ENCODE results near the gene SMURF1.

Gene SMURF1

DNA sequence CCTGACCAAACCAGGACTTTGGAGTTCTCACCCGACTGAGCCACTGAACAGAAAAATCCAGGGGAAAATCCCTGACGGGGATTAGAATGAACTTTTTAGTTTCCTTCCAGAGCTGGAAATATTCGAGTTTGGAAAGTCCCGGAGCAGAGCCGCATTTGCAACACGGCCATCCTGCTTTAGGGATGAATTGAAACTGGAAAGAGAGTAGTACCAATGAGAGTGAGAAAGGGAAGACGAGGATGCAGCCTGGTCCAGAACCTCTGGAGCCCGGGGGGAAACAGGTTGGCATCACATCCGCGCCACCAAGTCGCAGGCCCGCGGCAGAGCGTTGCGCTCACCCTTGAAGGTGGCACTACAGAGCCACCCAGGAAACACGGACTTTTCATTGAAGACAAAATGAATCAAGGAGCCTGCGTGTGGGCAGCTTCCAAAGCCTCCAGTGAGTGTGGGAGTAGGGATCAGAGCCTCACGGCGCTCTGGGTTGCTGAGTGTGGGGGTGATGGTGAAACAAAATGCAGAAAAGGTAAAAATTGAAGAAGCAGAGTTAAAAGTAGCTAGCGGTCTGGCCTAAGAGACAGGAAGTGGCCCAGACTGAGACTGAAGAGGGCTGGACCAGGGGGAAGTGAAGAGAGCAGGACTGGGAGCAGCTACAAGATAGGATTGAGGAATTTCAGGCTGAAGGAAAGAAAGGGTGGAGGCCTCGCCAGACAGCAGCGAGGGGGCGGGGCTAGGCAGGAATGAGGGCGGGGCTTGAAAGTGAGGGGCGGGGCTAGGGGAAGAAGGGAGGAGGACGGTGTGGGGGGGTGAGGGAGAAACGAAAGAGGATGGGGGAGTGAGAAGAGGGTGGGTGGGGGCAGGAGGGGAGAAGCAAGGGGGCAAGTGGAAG lies 1.8 kb downstream of the SMURF1 start:
- DNase-seq: peak; percentile 52

DNA sequence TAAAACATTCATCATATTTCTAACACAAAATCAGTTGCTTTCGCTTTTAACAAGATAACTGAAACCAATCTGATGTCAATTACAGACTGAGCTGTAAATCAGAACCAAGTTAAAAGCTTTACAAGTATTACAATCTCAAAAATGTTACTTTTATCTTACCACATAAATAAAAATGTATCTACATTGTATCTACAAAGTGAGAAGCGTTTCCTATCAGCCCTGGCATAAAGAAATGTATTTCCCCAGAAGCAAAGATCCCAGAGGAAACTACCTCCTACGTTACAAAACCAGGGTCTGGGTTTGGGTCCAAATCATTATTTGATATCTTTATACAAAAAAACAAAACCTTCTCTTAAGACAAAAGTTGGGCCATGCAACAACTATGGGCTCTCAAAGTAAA lies 2.6 kb downstream of the SMURF1 start:
- DNase-seq: no peak

DNA sequence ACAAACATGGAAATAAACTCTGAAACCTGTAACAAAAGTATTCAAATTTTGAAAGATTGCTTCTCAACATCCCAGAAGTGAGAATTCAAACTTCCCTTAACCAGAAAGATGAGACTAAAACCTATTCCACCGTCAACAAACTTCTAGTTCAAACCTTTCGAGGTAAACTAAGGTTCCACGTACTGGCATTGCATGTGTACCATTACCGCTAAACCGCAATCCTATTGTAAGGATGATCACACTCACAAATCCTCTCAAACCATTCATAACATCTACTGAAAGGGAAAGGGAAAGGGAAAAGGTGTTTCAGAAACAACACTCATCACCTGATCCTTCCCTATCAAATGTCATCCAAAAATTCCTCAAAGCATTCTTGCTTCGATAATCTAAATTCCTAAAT lies 3.1 kb downstream of the SMURF1 start:
- DNase-seq: no peak

DNA sequence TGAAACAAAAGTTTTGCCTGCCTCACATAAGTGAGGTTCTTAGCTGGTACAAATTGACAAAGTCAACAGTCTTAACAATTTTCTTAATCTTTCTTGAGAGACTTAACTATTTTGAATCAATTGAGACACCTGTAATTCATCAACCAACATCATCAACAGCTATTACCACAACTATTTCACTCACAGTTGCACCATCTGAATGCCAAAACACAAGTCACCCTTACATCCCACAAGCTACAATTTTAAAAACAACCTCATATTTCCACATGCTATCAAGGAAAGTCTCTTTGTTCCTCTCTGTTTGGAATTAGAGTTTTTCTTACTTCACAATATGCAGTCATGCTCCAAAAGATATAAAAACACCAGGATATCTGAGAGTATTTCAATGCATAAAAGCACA lies 4.9 kb downstream of the SMURF1 start:
- DNase-seq: no peak

DNA sequence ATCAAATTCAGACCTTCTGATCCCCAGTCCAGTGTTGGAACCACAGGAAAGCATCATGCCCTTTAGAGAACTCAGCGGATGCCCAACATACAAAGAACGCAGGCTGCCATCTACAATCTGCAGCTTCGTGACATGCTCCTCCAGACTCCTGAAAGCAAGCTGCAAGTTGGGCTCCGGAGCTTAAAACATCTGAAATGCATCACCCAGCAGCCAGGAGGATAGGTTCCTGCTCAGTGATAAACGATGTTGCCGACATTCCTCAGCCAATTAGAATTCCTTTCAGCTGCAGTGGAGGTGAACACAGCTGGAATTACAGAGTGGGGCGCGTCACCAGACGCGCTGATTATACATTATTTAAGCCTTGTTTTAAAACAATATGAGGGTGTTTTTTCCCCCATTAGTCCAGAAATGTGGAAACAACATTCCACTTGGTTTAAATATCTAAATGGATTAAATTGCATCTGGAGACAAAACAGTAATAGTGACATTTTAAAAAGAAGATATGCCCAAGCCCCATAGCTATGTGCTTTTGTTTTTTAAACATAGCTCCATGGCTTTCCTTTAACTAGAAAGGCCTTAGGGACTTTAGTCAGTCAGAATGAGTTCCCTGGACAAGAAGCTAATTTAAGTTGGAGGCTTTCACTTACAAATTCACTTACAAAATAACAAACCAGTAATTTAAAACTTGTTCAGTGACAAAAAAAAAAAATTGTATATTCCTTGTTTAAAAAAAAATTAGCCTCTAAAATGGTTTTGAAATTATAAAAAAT lies 6.3 kb downstream of the SMURF1 start:
- DNase-seq: no peak

DNA sequence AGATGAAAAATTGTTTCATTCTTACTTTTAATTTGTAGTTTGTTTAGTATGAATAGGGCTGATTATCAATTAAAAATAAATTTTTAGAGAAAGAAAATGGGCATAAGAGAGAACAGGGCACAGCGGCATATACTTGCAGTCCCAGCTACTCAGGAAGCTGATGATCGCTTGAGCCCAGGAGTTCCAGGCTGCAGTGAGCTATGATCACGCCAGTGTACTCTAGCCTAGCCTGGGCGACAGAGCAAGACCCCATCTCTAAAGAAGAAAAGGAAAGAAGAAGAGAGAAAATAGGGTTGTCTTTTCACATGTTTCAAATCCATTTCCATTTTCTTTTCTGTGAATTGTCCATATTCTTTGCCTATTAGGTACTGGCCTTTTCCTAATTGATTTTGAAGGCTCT lies 8.0 kb downstream of the SMURF1 start:
- no peak for DNase-seq

DNA sequence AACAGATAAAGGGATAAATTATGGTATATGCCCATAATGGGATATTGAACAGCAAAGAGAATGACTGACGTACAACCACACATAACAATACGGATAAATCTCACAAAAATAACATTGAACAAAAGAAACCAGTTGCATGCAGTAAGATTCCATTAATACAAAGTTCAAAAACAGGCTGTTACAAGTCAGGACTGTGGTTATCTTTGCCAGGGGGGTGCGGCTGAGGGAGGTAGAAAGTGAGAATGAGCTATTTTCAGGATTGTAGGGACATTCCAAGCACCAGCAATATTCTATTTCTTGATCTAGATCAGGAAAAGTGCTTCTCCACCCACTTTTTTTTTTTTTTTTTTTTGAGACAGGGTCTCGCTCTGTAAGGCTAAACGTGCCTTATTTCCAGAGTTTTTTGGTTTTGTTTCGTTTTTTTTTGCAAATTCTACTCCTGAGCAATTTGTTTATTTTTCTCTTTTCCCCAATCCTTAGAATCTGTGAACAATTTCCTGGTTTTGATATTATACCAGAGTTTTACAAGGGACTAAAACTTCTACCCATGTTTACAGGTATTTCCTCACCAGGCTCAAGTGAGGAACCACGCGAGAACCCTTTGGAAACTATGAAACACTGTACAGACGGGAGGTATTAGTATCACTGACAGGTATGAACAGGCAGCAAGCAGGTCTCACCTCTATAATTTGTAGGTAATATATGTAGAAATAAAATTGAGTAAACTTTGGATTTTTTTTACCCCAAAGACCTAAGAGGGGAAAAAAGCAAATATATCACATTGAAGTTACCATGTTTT lies 9.9 kb downstream of the SMURF1 start:
- DNase-seq: no peak

DNA sequence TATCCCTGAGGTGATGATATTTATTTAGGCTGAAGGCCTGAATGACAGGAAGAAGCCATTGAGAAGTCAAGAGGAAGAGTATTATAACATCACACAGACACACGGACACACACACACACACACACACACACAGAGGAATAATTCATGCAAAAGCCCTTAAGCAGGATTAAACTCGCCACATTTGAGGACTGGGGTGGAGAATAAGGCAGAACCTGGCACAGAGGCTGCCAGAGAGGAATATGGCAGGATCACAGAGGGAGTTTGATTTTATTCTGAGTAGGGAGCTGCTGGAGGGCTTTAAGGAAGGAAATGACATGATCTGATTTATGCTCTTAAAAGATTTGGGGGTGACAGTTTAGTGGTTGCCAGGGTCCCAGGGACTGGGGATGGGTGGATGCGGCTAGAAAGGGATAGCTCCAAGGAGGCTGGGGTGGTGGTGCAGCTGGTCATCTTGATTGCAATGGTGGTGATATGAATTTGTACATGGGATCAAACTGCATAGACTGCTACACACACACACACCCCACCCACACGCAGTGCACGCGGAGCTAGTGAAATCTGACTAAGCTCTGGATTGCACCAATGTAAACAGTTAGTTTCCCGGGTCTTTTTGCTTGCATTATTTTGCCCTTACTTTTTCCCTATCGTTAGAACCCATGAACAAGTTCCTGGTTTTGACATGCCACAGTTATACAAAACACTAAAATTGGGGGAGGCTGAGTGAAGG lies 11.2 kb downstream of the SMURF1 start:
- DNase-seq: no peak

DNA sequence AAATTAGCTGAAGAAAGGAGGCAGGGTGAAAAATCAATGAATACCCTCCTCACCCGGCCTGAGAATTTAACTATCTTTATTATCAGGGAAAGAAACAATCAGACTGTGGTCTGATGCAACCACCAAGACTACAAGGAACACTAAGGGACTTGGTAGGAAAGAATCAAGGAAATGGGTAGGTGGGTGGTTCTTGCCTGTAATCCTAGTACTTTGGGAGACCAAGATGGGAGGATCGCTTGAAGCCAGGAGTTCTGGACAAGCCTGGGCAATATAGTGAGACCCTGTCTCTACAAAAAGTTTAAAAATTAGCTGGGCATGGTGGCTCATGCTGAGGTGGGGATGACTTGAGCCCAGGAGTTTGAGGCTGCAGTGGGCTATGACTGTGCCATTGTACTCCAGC lies 12.6 kb downstream of the SMURF1 start:
- DNase-seq: no peak

DNA sequence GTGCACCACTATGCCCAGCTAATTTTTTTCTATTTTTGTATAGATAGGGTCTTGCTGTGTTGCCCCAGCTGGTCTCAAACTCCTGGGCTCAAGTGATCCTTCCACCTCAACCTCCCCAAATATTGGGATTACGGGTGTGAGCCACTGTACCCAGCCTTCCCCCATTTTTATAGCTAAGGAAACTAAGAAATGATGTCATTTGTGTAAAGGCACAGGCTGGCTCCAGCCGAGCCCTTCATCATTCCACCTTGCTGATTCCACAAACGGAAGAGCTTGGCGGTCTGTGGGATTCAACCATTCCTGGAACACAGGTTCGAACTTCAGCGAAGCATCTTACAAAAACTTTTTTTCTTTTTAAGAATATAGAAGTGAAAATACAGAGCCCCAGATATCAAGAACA lies 14.4 kb downstream of the SMURF1 start:
- DNase-seq: no peak

DNA sequence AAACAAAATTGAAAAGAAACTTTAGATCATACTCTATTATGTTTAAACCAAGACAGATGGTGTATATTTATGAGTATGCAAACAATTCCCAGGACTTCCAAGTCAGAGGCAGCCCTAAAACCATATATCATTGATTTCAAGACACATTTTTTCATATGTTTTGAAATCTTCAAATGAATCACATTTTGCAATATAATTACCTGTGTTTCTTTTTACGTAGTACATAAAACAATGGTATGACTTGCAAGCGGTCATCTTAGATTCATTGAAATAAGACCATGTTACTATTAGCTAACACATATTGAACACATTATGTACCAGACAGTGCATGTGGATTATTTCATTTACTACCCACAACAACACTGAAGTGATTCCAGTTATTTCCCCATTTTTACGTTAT lies 14.9 kb downstream of the SMURF1 start:
- DNase-seq: no peak

DNA sequence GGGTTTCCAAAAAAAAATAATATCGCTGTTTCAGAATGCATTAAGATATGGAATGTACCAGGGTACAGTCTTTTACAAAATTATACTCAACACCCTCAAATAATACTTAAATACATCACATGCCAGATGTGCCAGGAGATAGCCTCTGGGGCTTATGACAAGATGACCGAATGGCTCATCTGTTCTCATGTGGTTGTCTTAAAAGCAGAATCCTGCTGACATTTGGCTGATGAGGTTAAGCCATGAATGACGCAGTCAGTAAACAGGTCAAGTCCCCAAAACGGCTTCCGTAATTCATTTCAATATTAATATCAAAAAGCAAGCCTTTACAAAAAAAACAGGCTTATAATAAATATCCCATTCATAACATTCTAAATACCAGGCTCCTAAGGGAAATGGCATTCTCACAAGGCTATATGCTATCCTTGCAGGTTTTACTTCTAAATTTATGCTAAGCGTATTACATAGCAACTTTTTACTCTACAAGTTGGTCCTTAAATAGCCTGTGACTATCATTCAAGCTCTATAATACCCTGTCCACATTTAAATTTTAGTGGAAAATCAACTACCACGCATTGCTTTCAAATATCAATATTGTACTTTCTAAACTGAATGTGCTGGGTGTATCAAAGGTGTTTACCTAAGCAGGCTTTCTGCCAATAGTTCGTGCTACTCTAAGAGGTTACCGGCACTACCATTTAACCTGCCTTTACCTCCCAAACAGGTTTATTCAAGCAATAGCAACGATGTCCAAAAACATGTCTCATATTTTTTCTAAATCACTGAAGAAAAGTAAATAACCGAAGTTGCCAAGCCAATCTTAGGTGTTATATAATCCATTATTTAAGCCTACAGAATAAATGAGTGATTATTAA lies 15.6 kb downstream of the SMURF1 start:
- DNase-seq: no peak

DNA sequence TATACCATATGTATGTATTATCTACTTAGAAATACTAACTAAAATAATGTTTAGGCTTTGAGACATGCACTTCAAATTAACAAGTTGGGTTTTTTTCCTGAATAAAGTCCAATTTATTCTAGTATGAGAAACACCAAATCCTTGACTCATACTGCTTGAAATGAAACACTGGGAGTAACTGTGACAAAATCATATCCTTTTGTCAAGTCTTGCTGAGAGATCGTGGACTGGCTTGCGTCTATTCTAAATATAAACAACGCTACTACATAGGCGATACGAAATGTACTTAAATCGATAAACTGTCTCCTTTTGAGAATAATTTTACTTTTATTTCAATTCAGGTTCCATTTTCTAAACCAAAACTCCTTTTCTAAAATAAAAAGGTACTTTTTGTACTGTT lies 16.3 kb downstream of the SMURF1 start:
- DNase-seq: no peak

DNA sequence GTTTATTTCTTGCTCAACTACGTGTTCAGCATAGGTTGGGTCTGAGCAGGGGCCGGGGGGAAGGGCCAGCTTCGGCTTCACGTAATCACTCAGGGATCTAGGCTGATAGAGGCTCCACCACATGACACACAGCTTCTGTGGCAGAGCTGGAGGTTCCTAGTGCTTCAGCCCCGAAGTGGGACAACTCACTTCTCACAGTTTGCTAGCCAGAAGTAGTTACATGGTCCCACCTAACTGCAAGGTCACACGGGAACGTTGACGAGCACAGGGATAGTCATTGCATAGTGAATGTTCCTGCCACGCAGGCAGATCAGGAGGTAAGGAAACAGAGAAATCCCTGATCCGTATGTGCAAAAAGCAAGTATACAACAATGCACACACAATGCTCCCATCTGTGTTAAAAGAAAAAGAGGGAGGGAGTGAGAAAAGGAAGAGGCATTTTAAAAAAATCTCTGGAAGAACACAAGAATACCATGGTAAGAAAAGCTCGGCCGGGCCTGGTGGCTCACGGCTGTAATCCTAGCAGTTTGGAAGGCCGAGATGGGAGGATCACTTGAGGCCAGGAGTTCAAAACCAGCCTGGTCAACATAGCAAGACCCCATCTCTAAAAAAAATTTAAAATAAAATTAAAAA lies 16.9 kb downstream of the SMURF1 start:
- DNase-seq: no peak

DNA sequence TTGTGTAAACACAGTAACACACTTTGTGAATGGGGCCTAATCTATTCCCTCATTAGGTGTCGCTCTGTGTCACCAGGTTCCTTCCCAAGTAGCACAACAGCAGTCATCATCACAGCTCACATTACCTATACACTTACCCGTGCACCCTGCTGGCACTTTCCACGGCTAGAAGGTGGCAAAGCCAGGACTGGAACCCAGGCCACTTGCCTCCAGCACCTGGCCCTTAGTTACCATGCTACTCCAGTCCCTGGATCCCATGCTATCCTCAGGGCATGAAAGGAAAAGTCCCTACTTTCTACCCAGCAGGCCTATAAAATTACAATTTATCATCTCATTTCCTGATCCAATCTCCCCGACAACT lies 18.4 kb downstream of the SMURF1 start:
- no peak for DNase-seq

DNA sequence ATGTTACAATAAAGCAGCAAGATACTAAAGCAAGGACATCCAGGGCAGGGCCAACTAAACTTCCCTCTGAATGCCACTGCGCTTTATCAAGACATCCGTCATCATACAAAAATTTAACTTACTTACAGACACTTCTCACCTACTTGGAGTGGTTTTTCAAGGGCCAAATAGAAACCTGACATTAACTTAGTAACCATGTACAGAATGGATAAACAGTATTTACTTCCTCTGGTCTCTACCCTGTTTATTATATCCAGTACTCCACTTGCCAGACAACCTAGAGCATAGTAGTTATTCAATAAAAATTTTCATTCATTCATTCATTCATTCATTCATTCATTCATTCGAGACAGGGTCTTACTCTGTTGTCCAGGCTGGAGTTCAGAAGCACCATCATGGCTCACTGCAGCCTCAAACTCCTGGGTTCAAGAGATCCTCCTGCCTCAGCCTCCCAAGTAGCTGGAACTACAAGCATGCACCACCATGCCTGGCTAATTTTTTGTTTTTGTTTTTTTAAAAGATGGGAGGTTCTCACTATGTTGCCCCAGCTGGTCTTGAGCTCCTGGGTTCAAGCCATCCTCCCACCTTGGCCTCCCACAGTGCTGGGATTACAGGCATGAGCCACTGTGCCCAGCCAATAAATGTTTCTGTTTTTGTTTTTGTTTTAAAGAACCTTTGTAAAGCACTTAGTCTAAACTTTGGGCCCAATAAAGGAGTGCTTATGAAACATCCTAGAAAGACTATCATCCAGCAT lies 19.0 kb downstream of the SMURF1 start:
- DNase-seq: no peak

DNA sequence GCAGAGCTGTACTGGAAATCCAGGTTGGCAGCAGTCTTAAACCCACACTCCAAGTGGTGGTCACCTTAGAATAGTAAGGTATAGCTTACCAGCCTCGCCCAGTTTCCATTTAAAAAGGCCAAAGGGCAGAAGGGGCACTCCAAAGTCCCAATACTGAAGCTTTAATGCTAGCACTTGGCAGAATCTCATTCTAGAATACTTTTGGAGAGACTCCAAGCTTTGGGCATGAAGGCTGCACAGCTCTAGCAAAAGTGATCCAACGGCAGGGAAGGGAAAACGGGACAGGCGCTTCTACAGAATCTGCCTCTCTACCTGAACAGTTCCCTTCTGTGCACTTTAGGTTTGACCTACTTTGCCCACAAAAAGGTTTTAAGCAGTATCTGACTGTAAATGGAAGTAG lies 19.7 kb downstream of the SMURF1 start:
- no peak for DNase-seq

DNA sequence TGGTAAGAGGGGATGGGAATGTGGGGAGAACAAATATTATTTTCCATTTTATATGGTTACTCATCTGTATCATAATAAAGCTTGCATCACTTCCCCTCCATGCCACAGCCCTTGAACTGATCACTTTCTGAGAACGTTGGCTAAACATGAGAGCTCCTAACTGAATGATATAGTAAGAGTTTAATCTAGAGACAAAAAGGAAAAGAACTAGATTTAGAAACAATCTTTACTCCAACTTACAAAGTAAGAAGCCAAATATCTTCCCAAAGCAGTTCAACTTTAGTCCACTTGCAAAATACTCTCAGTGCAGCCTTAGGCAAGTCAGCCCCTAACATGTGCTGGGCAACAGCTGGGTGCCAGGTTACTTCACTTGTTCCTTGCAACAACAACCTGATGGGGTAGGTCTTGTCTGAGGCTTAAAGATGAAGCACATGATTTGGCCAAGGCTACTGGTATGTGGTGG lies 20.3 kb downstream of the SMURF1 start:
- no peak for DNase-seq

DNA sequence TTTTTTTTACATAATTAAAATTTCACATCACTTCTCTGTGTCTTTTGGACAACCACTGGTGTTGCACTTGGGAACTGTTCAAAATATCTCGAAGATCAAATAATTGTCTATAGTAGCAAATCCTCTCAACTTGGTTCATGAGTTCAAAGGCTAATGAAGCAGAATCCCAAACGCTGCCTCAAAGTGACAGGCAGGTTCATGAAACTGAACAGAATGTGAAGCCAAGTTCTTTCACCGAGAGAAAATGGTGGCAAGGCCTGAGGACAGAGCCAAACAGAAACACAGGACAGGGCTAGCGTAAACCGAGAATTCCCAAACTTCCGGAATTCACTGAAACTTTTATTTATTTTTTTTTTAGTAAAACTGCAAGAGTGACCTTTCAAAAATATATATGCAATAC lies 21.1 kb downstream of the SMURF1 start:
- no peak for DNase-seq

DNA sequence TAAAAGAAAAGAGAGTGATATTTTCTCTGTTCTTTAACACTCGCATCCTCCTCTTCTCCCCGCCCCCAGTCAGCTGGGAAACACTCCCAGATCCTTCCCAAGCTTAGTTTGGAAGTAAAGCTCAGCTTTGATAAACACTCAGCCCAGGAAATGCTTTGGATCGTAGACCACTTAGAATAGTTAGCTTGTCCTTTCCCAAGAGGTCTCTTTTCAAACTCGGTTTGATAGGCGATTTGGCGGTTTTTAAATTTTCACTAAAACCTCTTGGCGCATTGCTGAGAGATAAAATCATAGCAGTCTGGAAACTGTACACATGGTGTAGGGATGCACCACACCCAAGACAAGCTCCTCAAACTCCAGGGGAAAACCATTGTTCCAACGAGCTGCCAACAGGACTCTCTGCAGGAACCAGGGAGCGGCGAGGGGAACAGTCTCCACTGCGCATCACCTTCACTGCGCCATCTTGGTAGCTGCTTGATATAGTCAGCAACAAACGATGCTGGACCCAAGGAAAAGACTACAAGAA lies 22.3 kb downstream of the SMURF1 start:
- no peak for DNase-seq
